B cell (primary cell): ENCODE measurements around the gene ULBP2.

ENCODE experiments used
- EZH2 ChIP-seq: IDR thresholded peaks from 2 replicates; pipeline ENCODE4 v1.6.1; 2012; ENCODE audit warnings: borderline replicate concordance, low read depth, mild to moderate bottlenecking, moderate library complexity, low read length; ENCODE audit not compliant: insufficient read depth, poor library complexity, severe bottlenecking
- TF ChIP-seq, protein P1 (sequence below): fragments of 200-600 bp; IDR thresholded peaks from one replicate; pipeline ENCODE4 v1.8.0; 2022; ENCODE audit warnings: antibody characterized with exemption, mild to moderate bottlenecking

DNA sequence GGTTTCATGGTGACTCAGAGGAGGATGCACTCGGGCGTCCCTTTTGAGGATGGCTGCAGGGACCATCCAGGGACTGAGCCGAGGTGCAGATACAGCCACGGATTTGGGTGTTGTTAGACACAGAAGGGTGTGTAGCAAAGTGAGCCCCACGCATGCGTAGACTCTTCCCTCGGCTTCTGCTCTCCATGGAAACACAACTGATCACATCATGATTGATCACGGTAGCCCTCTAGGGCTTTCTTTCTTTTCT, 21.3 kb downstream of the ULBP2 start:
- TF ChIP-seq, protein P1, sequence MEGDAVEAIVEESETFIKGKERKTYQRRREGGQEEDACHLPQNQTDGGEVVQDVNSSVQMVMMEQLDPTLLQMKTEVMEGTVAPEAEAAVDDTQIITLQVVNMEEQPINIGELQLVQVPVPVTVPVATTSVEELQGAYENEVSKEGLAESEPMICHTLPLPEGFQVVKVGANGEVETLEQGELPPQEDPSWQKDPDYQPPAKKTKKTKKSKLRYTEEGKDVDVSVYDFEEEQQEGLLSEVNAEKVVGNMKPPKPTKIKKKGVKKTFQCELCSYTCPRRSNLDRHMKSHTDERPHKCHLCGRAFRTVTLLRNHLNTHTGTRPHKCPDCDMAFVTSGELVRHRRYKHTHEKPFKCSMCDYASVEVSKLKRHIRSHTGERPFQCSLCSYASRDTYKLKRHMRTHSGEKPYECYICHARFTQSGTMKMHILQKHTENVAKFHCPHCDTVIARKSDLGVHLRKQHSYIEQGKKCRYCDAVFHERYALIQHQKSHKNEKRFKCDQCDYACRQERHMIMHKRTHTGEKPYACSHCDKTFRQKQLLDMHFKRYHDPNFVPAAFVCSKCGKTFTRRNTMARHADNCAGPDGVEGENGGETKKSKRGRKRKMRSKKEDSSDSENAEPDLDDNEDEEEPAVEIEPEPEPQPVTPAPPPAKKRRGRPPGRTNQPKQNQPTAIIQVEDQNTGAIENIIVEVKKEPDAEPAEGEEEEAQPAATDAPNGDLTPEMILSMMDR, result no peak
- TF ChIP-seq EZH2, result no peak
